Measurements from ENCODE around the gene C1orf226. TPM values are rescaled to one million over a fixed set of nuclear protein-coding genes. Genes with fewer than 3 reads are reported as not detected.

C1orf226 gene
- polyA plus RNA-seq, 1 donor (not counting 4 experiments of a cell fraction or from before 2014, with no cell fraction given), result 0.12 TPM

DNA sequence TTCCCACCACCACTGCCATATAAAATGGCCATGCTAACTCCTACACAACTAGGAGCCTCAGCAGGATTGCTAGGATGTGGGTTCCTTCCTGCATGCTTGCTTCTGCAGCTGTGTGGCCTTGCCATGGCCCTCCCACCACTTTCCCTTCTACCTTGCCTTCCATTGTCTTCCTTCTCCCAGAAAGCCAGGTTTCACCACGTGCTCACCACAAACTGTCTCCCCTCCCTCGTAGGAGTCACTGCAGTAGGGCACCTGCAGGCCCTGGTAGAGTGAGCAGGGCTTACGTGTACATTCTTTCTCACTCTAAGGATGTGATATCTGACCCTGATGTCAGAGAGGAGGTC is 3.7 kb downstream of the C1orf226 start:
- H3K4me2 ChIP-seq (ENCODE audit: control insufficient read depth, extremely low read depth, insufficient read depth, low read depth, low read length), result no peak overlapping the region
- no peaks in the 10 kb centered on the region for H3K9me1 ChIP-seq (ENCODE audit: control insufficient read depth, extremely low read depth, insufficient read depth, low read length)
- no peak overlapping the region for H3K9ac ChIP-seq (ENCODE audit: control insufficient read depth, extremely low read depth, insufficient read depth, low read length)
- no peaks in the 10 kb centered on the region for H3K9me3 ChIP-seq (ENCODE audit: control insufficient read depth, low read depth, low read length)
- no peak overlapping the region for H3K4me3 ChIP-seq (ENCODE audit: control insufficient read depth in 2 of 3, extremely low read depth in 1 of 3, insufficient read depth in 2 of 3, low read depth in 1 of 3, low read length in 3 of 3)
- FAIRE-seq (no peak), DNase-seq (ENCODE audit: low read depth, low spot score) (no peak)
- H2AFZ ChIP-seq (ENCODE audit: control insufficient read depth, low read length), result no peak overlapping the region
- peaks cover 28% of the 10 kb centered on the region for H3K4me1 ChIP-seq (ENCODE audit: control insufficient read depth, extremely low read depth, insufficient read depth, low read length)
- H3K79me2 ChIP-seq (ENCODE audit: control insufficient read depth, insufficient read depth, low read length), result no peaks in the 10 kb centered on the region
- H4K20me1 ChIP-seq (ENCODE audit: control insufficient read depth, extremely low read depth, insufficient read depth, low read length), result no peaks in the 10 kb centered on the region
- H3K27me3 ChIP-seq (ENCODE audit: control insufficient read depth, extremely low read depth, insufficient read depth, low read length), result no peaks in the 10 kb centered on the region
- no peaks in the 10 kb centered on the region for H3K36me3 ChIP-seq (ENCODE audit: control insufficient read depth in 2 of 2, extremely low read depth in 1 of 2, insufficient read depth in 2 of 2, low read length in 2 of 2)
- H3K27ac ChIP-seq (ENCODE audit: control insufficient read depth, insufficient read depth, low read length), result no peak overlapping the region
- no peak for TF ChIP-seq EZH2 (IDR thresholded peaks at IDR 0.05; ENCODE audit: low read length)
- TF ChIP-seq, protein P1, sequence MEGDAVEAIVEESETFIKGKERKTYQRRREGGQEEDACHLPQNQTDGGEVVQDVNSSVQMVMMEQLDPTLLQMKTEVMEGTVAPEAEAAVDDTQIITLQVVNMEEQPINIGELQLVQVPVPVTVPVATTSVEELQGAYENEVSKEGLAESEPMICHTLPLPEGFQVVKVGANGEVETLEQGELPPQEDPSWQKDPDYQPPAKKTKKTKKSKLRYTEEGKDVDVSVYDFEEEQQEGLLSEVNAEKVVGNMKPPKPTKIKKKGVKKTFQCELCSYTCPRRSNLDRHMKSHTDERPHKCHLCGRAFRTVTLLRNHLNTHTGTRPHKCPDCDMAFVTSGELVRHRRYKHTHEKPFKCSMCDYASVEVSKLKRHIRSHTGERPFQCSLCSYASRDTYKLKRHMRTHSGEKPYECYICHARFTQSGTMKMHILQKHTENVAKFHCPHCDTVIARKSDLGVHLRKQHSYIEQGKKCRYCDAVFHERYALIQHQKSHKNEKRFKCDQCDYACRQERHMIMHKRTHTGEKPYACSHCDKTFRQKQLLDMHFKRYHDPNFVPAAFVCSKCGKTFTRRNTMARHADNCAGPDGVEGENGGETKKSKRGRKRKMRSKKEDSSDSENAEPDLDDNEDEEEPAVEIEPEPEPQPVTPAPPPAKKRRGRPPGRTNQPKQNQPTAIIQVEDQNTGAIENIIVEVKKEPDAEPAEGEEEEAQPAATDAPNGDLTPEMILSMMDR (optimal IDR thresholded peaks at IDR 0.05 in 1 of 3, IDR thresholded peaks at IDR 0.05 in 1 of 3, conservative IDR thresholded peaks at IDR 0.05 in 1 of 3; ENCODE audit: extremely low read depth in 1 of 3, insufficient read depth in 2 of 3, low read length in 3 of 3), result no peak
- dilution Hi-C loops (cut with MboI; ENCODE audit: extremely low pct_ligation_motif_present, low sequenced_read_pairs), result no loop called here

DNA sequence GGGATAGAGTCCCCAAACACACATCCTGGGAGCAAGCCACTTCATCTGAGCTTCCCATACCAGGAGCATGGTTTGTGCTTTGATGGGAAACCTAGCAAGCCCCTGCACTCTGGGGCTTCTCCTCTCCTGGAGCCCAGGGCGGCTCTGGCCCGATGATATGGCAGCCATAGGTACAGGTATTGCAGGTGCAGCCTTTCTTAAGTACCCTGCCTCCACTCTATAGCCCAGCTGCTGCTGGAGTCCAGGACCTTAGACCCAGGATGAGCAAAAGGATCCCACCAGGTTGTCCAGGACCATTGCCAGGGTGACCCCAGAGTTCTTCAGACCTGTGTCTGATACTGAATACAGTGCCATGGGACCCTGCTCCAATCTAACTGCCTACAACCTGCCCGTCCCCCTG is 4.2 kb downstream of the C1orf226 start:
- H3K4me1 ChIP-seq (ENCODE audit: control insufficient read depth, extremely low read depth, insufficient read depth, low read length), result peaks cover 28% of the 10 kb centered on the region
- FAIRE-seq, result no peak

More for the DNA sequence above, 4.2 kb downstream of the C1orf226 start:
- no peak for TF ChIP-seq EZH2 (IDR thresholded peaks at IDR 0.05; ENCODE audit: low read length)
- TF ChIP-seq, protein P1 (optimal IDR thresholded peaks at IDR 0.05 in 1 of 3, IDR thresholded peaks at IDR 0.05 in 1 of 3, conservative IDR thresholded peaks at IDR 0.05 in 1 of 3; ENCODE audit: extremely low read depth in 1 of 3, insufficient read depth in 2 of 3, low read length in 3 of 3), result no peak
- Histone ChIP-seq H3K9ac (ENCODE audit: control insufficient read depth, extremely low read depth, insufficient read depth, low read length) (no peak overlapping the region), H3K9me3 (ENCODE audit: control insufficient read depth, low read depth, low read length) (no peaks in the 10 kb centered on the region), H3K9me1 (ENCODE audit: control insufficient read depth, extremely low read depth, insufficient read depth, low read length) (no peaks in the 10 kb centered on the region), H4K20me1 (ENCODE audit: control insufficient read depth, extremely low read depth, insufficient read depth, low read length) (no peaks in the 10 kb centered on the region), H3K27ac (ENCODE audit: control insufficient read depth, insufficient read depth, low read length) (no peak overlapping the region), H3K27me3 (ENCODE audit: control insufficient read depth, extremely low read depth, insufficient read depth, low read length) (no peaks in the 10 kb centered on the region), H3K36me3 (ENCODE audit: control insufficient read depth in 2 of 2, extremely low read depth in 1 of 2, insufficient read depth in 2 of 2, low read length in 2 of 2) (no peaks in the 10 kb centered on the region), H3K4me3 (ENCODE audit: control insufficient read depth in 2 of 3, extremely low read depth in 1 of 3, insufficient read depth in 2 of 3, low read depth in 1 of 3, low read length in 3 of 3) (no peak overlapping the region), H2AFZ (ENCODE audit: control insufficient read depth, low read length) (no peak overlapping the region), H3K79me2 (ENCODE audit: control insufficient read depth, insufficient read depth, low read length) (no peaks in the 10 kb centered on the region), H3K4me2 (ENCODE audit: control insufficient read depth, extremely low read depth, insufficient read depth, low read depth, low read length) (no peak overlapping the region)
- DNase-seq (ENCODE audit: low read depth, low spot score), result no peak
- dilution Hi-C loops (cut with MboI; ENCODE audit: extremely low pct_ligation_motif_present, low sequenced_read_pairs), result no loop called here
